Thoracic aorta (tissue), 2 donors: Measurements from ENCODE around the gene ZNF773. TPM values are rescaled to one million over a fixed set of nuclear protein-coding genes. Genes with fewer than 3 reads are reported as not detected.

Source experiments
- ATAC-seq: fragments of 150-250 bp; one replicate; pipeline ENCODE4 v1.8.0; 2017; ENCODE audit warnings: low read depth; ENCODE audit not compliant: insufficient number of reproducible peaks, low FRiP score
- DNase-seq: peaks from one replicate; pipeline ENCODE4 v3.0.0-alpha.2; 2020; ENCODE audit warnings: low spot score
- H3K27ac ChIP-seq, 2 donors: fragments of 200-600 bp; sonication (generic); 1 replicate in 1 of 2; 2 replicates in 1 of 2; pipeline ENCODE4 v1.5.1; 2016; ENCODE audit warnings: mild to moderate bottlenecking in 2 of 2, moderate library complexity in 2 of 2
- H3K27me3 ChIP-seq: fragments of 200-600 bp; sonication (generic); replicated peaks from 2 replicates; pipeline ENCODE4 v1.6.0; 2016; ENCODE audit warnings: mild to moderate bottlenecking; ENCODE audit not compliant: insufficient read depth
- H3K36me3 ChIP-seq: fragments of 200-600 bp; sonication (generic); one replicate; pipeline ENCODE4 v1.5.1; 2016
- H3K4me1 ChIP-seq, 2 donors: fragments of 200-600 bp; sonication (generic); 1 replicate in 1 of 2; 2 replicates in 1 of 2; pipeline versions ENCODE4 v1.5.1 to v1.6.0; 2016; ENCODE audit warnings: low read depth in 2 of 2, mild to moderate bottlenecking in 1 of 2; ENCODE audit not compliant: control insufficient read depth in 1 of 2
- H3K4me3 ChIP-seq: fragments of 200-600 bp; sonication (generic); 2 replicates; pipeline ENCODE4 v1.5.1; 2016; ENCODE audit warnings: mild to moderate bottlenecking
- H3K9me3 ChIP-seq: fragments of 200-600 bp; sonication (generic); 2 replicates; pipeline ENCODE4 v1.5.1; 2016
- total RNA-seq, 2 donors: library from RNA; depleted of rRNA; stranded (reverse); fragments of >200 nt; gene quantifications; one replicate each; pipeline versions ENCODE4 v1.1.0 to v1.2.3, GENCODE V29; 2016
- TF ChIP-seq, protein P1 (sequence below): fragments of 200-600 bp; sonication (generic); IDR thresholded peaks from one replicate; pipeline ENCODE4 v1.5.1; 2019; ENCODE audit warnings: antibody characterized with exemption

Gene ZNF773
- total RNA-seq, 2 donors from 2014 or later: 4.3 to 9.5 TPM

DNA sequence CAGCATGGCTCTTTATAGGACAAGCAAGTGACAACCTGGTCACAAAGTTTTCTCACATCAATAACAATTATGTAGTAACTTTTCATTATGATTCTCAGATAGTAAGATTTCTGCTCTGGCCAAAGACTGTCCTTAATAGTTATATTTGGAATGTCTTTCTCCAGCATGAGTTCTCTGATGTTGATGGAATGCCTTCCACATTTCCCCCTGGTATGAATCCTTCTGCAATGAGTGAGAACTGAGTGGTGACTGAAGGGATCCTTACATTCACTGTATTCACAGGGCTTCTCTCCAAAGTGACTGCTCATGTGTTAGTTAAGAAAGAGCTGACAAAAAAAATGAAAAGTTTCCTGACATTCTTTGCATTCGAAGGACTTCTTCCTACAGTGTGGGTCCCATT lies 46.8 kb downstream of the ZNF773 start:
- Histone ChIP-seq H3K27ac (no peak overlapping the region), H3K4me3 (no peak overlapping the region), H3K4me1 (no peaks in the 10 kb centered on the region), H3K36me3 (peaks cover 93% of the 10 kb centered on the region), H3K27me3 (no peaks in the 10 kb centered on the region), H3K9me3 (peaks cover 100% of the 10 kb centered on the region)
- no peak for ATAC-seq
- DNase-seq: no peak
- TF ChIP-seq, protein P1, sequence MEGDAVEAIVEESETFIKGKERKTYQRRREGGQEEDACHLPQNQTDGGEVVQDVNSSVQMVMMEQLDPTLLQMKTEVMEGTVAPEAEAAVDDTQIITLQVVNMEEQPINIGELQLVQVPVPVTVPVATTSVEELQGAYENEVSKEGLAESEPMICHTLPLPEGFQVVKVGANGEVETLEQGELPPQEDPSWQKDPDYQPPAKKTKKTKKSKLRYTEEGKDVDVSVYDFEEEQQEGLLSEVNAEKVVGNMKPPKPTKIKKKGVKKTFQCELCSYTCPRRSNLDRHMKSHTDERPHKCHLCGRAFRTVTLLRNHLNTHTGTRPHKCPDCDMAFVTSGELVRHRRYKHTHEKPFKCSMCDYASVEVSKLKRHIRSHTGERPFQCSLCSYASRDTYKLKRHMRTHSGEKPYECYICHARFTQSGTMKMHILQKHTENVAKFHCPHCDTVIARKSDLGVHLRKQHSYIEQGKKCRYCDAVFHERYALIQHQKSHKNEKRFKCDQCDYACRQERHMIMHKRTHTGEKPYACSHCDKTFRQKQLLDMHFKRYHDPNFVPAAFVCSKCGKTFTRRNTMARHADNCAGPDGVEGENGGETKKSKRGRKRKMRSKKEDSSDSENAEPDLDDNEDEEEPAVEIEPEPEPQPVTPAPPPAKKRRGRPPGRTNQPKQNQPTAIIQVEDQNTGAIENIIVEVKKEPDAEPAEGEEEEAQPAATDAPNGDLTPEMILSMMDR: no peak

- Histone ChIP-seq H3K27me3 (no peaks in the 10 kb centered on the region), H3K4me1 (no peaks in the 10 kb centered on the region), H3K36me3 (peaks cover 89% of the 10 kb centered on the region), H3K4me3 (no peak overlapping the region), H3K27ac (no peak overlapping the region), H3K9me3 (peaks cover 84% of the 10 kb centered on the region)
- TF ChIP-seq, protein P1: no peak
- ATAC-seq: no peak
- DNase-seq: no peak
These were observed 52.7 kb downstream of the ZNF773 start for GRCh38 chr19:57552432-57552831.

DNA sequence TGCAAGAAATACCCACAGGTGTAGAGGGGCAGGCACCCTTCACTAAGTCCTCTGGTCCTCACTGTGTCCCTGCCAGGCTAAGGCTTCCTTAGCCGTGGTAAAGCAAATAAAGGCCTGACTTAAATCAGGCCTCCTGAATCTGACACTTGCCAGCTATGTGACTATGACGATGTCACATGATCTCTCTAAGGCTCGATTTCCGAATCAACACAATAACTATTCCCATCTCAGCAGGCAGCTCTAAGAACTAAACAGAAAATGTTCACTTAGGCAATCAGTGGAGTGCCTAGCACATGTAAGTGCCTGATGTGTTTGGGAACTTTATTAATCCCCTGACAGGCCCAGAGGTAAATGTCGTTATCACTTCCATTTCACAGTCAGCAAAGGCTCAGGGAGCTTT lies 57.9 kb downstream of the ZNF773 start:
- peaks cover 5 to 20% of the 10 kb centered on the region in 2 donors for H3K4me1 ChIP-seq
- DNase-seq (no peak), ATAC-seq (no peak)
- peaks cover 39% of the 10 kb centered on the region for H3K36me3 ChIP-seq
- H3K4me3 ChIP-seq: no peak overlapping the region
- TF ChIP-seq, protein P1: no peak
- H3K27ac ChIP-seq: no peak overlapping the region
- peaks cover 32% of the 10 kb centered on the region for H3K9me3 ChIP-seq
- H3K27me3 ChIP-seq: no peaks in the 10 kb centered on the region

Other genes with a start within 250 kb of the ZNF773 start
- 100 to 1,000 TPM in 1 of 2 donors, 10 to 100 TPM in 1; 81.4 to 118 TPM for gene ZNF460, start 219.5 kb upstream of the ZNF773 start, total RNA-seq
- gene ZNF543, start 179.5 kb upstream of the ZNF773 start, total RNA-seq: 1 to 10 TPM; 7.6 to 9.7 TPM
- 1 to 10 TPM; 6.2 to 7.5 TPM for gene ZNF304, start 148.7 kb upstream of the ZNF773 start, total RNA-seq
- 1 to 10 TPM; 2.0 to 9.5 TPM for gene TRAPPC2B, start 136.4 kb upstream of the ZNF773 start, total RNA-seq
- gene ZNF547, start 136.4 kb upstream of the ZNF773 start, total RNA-seq: 1 to 10 TPM in 1 of 2 donors, under 1 TPM in 1; 0.68 to 3.4 TPM
- 10 to 100 TPM; 48.2 to 49.1 TPM for gene ZNF548, start 110.1 kb upstream of the ZNF773 start, total RNA-seq
- 10 to 100 TPM; 11.2 to 17.5 TPM for gene ZNF17, start 88.8 kb upstream of the ZNF773 start, total RNA-seq
- gene ZNF749, start 64.6 kb upstream of the ZNF773 start, total RNA-seq: 10 to 100 TPM in 1 of 2 donors, 1 to 10 TPM in 1; 3.0 to 19.2 TPM
- 1 to 10 TPM in 1 of 2 donors, under 1 TPM in 1; 0.95 to 1.5 TPM for gene VN1R1, start 42.8 kb upstream of the ZNF773 start, total RNA-seq
- gene ZNF772, start 22.4 kb upstream of the ZNF773 start, total RNA-seq: 1 to 10 TPM; 2.7 to 6.6 TPM
- gene ZNF419, start 12.2 kb upstream of the ZNF773 start, total RNA-seq: 10 to 100 TPM; 11.6 to 13.1 TPM
- gene ZNF549, start 27.4 kb downstream of the ZNF773 start, total RNA-seq: 1 to 10 TPM; 5.7 to 8.3 TPM
- 1 to 10 TPM; 6.3 to 6.5 TPM for gene ZNF550, start 59.9 kb downstream of the ZNF773 start, total RNA-seq
- 1 to 10 TPM; 1.6 to 4.1 TPM for gene ZNF416, start 79.0 kb downstream of the ZNF773 start, total RNA-seq
- gene ZIK1, start 84.2 kb downstream of the ZNF773 start, total RNA-seq: 10 to 100 TPM in 1 of 2 donors, 1 to 10 TPM in 1; 5.4 to 29.2 TPM
- gene ZNF530, start 99.9 kb downstream of the ZNF773 start, total RNA-seq: 1 to 10 TPM; 3.8 to 7.4 TPM
- 10 to 100 TPM; 18.4 to 43.7 TPM for gene ZNF134, start 114.3 kb downstream of the ZNF773 start, total RNA-seq
- 10 to 100 TPM; 12.5 to 15.7 TPM for gene ZNF211, start 133.2 kb downstream of the ZNF773 start, total RNA-seq
- not detected for gene ZSCAN4, start 169.0 kb downstream of the ZNF773 start, total RNA-seq
- 10 to 100 TPM in 1 of 2 donors, 1 to 10 TPM in 1; 6.6 to 10.7 TPM for gene ZNF551, start 182.0 kb downstream of the ZNF773 start, total RNA-seq
- gene ZNF154, start 209.3 kb downstream of the ZNF773 start, total RNA-seq: 1 to 10 TPM; 3.0 to 3.2 TPM
- 1 to 10 TPM; 3.1 to 3.5 TPM for gene ZNF671, start 227.7 kb downstream of the ZNF773 start, total RNA-seq
- 10 to 100 TPM in 1 of 2 donors, 1 to 10 TPM in 1; 7.8 to 24.0 TPM for gene ZNF776, start 246.9 kb downstream of the ZNF773 start, total RNA-seq